ENCODE measurements around the gene KRTAP9-4.

GRCh38 chr17:41278176-41278955 lies 28.9 kb downstream of the KRTAP9-4 start:
- TF ChIP-seq CTCF (IDR thresholded peaks at IDR 0.05; ENCODE audit: low read depth, low read length) (no peak), EZH2phosphoT487 (IDR thresholded peaks at IDR 0.05; ENCODE audit: low read depth) (no peak)
